ENCODE data around the gene DENND4A. TPM values are rescaled to one million over a fixed set of nuclear protein-coding genes. Genes with fewer than 3 reads are reported as not detected.

DENND4A gene
- total RNA-seq, 1 donor from 2014 or later = 50.8 TPM

DNA sequence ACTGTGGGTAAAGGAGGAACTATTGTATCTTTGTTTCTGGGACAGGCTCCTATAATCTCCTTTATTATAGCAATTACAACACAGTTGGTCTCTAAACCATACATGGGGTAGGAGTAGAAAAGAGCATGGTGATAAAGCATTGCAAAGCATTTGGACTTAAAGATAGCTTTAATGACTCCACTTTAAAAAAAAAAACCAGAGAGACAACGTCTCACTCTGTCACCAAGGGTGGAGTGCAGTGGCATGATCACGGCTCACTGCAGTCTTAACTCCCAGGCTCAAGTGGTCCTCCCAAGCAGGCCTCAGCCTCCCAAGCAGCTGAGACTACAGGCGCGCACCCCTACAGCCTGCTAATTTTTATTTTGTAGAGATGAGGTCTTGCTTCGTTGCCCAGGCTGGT, 68.2 kb downstream of the DENND4A start:
- H3K9me3 Mint-ChIP-seq = no peaks in the 10 kb centered on the region
- no peaks in the 10 kb centered on the region for H3K27me3 Mint-ChIP-seq (ENCODE audit: insufficient read depth)
- no peak overlapping the region for H3K4me3 Mint-ChIP-seq
- H3K4me1 Mint-ChIP-seq (ENCODE audit: low read depth) = no peaks in the 10 kb centered on the region
- H3K27ac Mint-ChIP-seq = no peak overlapping the region
- H3K36me3 Mint-ChIP-seq (ENCODE audit: low read depth) = peaks cover 26% of the 10 kb centered on the region
- intact Hi-C loops (cut with micrococcal nuclease) = no loop called here
- DNase-seq (ENCODE audit: low spot score) = no peak

DNA sequence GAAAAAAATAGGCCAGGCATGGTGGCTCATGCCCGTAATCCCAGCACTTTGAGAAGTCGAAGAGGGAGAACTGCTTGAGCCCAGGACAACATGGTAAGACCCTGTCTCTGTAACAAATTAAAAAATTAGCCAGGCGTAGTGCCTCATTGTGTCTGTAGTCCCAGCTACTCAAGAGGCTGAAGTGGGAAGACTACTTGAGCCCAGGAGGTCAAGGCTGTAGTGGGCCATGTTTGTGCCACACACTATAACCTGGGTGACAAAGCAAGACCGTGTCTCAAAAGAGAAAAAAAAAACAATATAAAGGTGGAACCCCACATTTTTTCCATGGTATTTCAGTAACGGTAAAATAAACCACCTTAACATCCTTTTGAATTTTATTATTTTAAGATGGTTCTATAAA, 69.9 kb downstream of the DENND4A start:
- no peaks in the 10 kb centered on the region for H3K4me1 Mint-ChIP-seq (ENCODE audit: low read depth)
- no peak overlapping the region for H3K4me3 Mint-ChIP-seq
- DNase-seq (ENCODE audit: low spot score) = no peak
- H3K36me3 Mint-ChIP-seq (ENCODE audit: low read depth) = peaks cover 35% of the 10 kb centered on the region
- no peaks in the 10 kb centered on the region for H3K27me3 Mint-ChIP-seq (ENCODE audit: insufficient read depth)
- no peaks in the 10 kb centered on the region for H3K9me3 Mint-ChIP-seq
- intact Hi-C loops (cut with micrococcal nuclease) = no loop called here
- no peak overlapping the region for H3K27ac Mint-ChIP-seq

DNA sequence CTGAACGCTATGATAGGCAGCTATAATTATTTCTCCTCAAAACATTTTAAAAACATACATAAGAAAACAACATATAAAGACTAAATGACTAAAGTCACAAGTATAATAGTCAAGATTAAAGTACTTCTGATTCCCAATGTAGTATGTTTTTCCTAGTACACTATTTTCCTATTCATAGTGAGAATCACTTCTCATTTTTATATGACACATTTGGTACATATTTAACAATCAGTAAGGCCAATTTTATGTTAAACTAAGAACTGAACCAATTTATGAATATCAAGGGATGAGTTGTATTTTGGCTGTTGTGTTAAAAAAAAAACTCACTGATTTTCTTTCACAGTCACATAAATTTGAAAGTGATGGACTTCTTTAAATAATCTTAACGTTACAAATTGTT, 79.7 kb downstream of the DENND4A start:
- intact Hi-C loops (cut with micrococcal nuclease) = loop anchor here (5.0 kb wide), 1 partner anchor 105 kb away; no protein-coding TSS in a partner anchor
- DNase-seq (ENCODE audit: low spot score) = no peak
- no peak overlapping the region for H3K4me3 Mint-ChIP-seq
- H3K9me3 Mint-ChIP-seq = no peaks in the 10 kb centered on the region
- no peak overlapping the region for H3K27ac Mint-ChIP-seq
- peaks cover 39% of the 10 kb centered on the region for H3K36me3 Mint-ChIP-seq (ENCODE audit: low read depth)
- no peaks in the 10 kb centered on the region for H3K4me1 Mint-ChIP-seq (ENCODE audit: low read depth)
- no peaks in the 10 kb centered on the region for H3K27me3 Mint-ChIP-seq (ENCODE audit: insufficient read depth)

DNA sequence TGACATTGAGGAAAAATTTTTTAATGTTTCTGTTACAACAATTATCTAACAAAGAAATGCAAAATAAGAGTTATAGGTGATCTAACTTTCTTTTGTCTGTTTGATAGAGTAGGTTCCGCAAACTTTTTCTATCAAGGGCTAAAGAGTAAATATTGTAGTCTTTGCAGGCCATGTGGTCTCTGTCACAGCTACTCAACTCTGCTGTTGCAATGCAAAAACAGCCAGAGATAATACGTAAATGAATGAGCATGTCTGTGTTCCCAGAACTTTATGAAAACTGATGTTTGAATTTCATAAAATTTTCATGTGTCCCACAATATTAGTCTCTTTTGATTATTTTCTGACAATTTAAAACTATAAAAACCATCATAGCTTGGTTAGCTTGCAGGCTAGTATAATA, 97.0 kb downstream of the DENND4A start:
- no peaks in the 10 kb centered on the region for H3K27me3 Mint-ChIP-seq (ENCODE audit: insufficient read depth)

DNA sequence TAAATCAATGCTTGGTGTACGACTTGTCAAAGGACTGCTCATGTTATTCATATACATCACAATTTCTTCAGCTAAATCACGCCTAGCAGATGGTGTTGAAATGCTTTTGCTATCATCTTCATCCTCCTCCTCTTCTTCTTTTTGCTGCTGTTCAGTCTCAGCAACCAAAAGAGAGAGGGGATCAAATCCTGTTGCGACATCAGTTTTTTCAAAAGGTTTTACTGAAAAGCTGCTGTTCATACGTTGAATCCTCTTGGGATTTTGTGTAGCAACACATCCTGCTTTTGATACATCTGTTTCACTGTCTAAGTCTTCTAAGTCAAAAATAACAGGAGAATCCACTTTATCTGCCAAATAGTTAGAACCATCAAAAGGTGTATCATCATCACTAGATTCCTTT, 101.3 kb downstream of the DENND4A start:
- intact Hi-C loops (cut with micrococcal nuclease) = no loop called here
- DNase-seq (ENCODE audit: low spot score) = no peak
- no peak overlapping the region for H3K4me3 Mint-ChIP-seq
- no peaks in the 10 kb centered on the region for H3K27me3 Mint-ChIP-seq (ENCODE audit: insufficient read depth)
- no peak overlapping the region for H3K27ac Mint-ChIP-seq
- peaks cover 8% of the 10 kb centered on the region for H3K4me1 Mint-ChIP-seq (ENCODE audit: low read depth)
- no peaks in the 10 kb centered on the region for H3K9me3 Mint-ChIP-seq
- peaks cover 52% of the 10 kb centered on the region for H3K36me3 Mint-ChIP-seq (ENCODE audit: low read depth)

More for the DNA sequence above, 97.0 kb downstream of the DENND4A start:
- no peak overlapping the region for H3K27ac Mint-ChIP-seq
- intact Hi-C loops (cut with micrococcal nuclease) = no loop called here
- no peaks in the 10 kb centered on the region for H3K9me3 Mint-ChIP-seq
- H3K36me3 Mint-ChIP-seq (ENCODE audit: low read depth) = peaks cover 34% of the 10 kb centered on the region
- no peak overlapping the region for H3K4me3 Mint-ChIP-seq
- no peaks in the 10 kb centered on the region for H3K4me1 Mint-ChIP-seq (ENCODE audit: low read depth)
- no peak for DNase-seq (ENCODE audit: low spot score)

DNA sequence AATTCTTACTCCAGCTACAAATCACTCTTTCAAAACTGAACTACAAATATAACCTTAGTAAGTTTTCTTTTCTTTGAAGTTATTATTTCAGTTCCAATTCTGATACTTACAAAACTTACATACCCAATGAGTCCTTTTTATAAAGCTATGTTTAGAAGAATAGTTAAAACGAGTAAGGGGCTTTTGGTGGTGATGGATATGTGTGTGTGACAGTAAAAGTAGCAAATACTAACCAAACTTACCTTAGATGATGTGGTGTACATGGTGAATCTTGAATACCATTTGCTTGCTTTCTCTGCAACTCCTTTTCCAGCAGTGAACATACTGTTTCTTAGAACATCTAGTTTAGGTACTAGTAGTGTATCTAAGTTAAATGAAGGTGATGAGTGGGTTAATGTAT, 101.9 kb downstream of the DENND4A start:
- H3K27me3 Mint-ChIP-seq (ENCODE audit: insufficient read depth) = no peaks in the 10 kb centered on the region
- H3K36me3 Mint-ChIP-seq (ENCODE audit: low read depth) = peaks cover 55% of the 10 kb centered on the region
- no peak overlapping the region for H3K27ac Mint-ChIP-seq
- intact Hi-C loops (cut with micrococcal nuclease) = no loop called here
- H3K4me1 Mint-ChIP-seq (ENCODE audit: low read depth) = peaks cover 8% of the 10 kb centered on the region
- no peaks in the 10 kb centered on the region for H3K9me3 Mint-ChIP-seq
- H3K4me3 Mint-ChIP-seq = no peak overlapping the region
- DNase-seq (ENCODE audit: low spot score) = no peak

DNA sequence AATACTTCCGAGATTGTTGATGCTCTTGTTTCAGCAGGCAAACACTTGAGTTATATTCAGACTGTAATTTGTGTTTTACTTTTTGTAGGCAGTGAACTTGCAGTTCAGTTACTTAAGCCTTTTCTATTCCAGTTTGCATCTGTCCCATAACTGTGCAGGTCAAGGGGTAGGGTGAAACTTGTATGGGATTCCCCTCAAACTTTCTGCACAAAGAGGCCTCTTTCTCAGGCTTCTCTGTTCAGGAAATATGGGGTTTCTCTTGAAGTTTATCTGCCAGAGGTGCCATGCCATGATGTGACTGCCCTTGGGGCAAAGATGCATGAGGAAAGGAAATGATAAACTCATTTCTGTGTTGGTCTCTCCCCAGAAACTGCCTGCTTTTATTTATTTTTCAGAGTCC, 103.6 kb downstream of the DENND4A start:
- intact Hi-C loops (cut with micrococcal nuclease) = no loop called here
- Mint-ChIP-seq H3K36me3 (ENCODE audit: low read depth) (peaks cover 58% of the 10 kb centered on the region), H3K27me3 (ENCODE audit: insufficient read depth) (no peaks in the 10 kb centered on the region), H3K4me1 (ENCODE audit: low read depth) (peaks cover 12% of the 10 kb centered on the region), H3K9me3 (no peaks in the 10 kb centered on the region), H3K4me3 (no peak overlapping the region), H3K27ac (no peak overlapping the region)
- no peak for DNase-seq (ENCODE audit: low spot score)

DNA sequence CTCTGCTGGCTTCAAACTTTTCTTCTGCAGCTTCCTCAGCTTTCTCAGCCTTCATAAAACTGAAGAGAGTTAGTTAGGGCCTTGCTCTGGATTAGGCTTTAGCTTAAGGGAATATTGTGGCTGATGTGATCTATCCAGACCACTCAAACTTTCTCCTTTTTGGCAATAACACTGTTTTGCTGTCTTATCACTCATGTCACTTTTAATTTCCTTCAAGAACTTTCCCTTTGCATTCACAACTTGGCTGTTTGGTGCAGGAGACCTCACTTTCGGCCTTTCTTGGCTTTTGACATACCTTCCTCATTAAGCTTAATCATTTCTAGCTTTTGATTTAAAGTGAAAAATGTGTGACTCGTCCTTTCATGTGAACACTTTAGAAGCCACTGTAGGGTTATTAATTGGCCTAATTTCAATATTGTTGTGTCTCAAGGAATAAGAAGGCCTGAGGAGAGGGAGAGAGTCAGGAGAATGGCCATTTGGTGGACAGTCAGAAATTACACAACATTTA, 109.6 kb downstream of the DENND4A start:
- intact Hi-C loops (cut with micrococcal nuclease) = no loop called here
- H3K27me3 Mint-ChIP-seq (ENCODE audit: insufficient read depth) = no peaks in the 10 kb centered on the region
- peaks cover 4% of the 10 kb centered on the region for H3K4me1 Mint-ChIP-seq (ENCODE audit: low read depth)
- H3K9me3 Mint-ChIP-seq = no peaks in the 10 kb centered on the region
- DNase-seq (ENCODE audit: low spot score) = no peak
- H3K36me3 Mint-ChIP-seq (ENCODE audit: low read depth) = peaks cover 28% of the 10 kb centered on the region
- no peak overlapping the region for H3K4me3 Mint-ChIP-seq
- H3K27ac Mint-ChIP-seq = no peak overlapping the region

DNA sequence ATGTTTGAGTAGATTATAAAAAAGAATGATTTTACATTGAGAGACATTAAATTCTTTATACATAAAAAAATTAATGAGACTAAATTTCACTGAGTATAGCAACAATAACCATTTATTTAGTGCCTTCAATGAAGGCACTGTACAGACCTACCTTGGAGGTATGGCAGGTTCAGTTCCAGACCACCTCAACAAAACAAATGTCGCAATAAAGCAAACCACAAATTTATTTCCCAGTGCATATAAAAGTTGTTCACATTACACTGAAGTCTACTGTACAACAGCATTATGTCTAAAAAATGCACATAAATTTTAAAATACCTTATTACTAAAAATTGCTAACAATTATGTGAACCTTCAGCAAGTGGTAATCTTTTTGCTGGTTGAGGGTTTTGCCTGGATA, 111.5 kb downstream of the DENND4A start:
- Mint-ChIP-seq H3K27ac (no peak overlapping the region), H3K27me3 (ENCODE audit: insufficient read depth) (no peaks in the 10 kb centered on the region), H3K4me3 (no peak overlapping the region), H3K4me1 (ENCODE audit: low read depth) (peaks cover 4% of the 10 kb centered on the region), H3K36me3 (ENCODE audit: low read depth) (peaks cover 19% of the 10 kb centered on the region), H3K9me3 (no peaks in the 10 kb centered on the region)
- intact Hi-C loops (cut with micrococcal nuclease) = no loop called here
- DNase-seq (ENCODE audit: low spot score) = no peak

DNA sequence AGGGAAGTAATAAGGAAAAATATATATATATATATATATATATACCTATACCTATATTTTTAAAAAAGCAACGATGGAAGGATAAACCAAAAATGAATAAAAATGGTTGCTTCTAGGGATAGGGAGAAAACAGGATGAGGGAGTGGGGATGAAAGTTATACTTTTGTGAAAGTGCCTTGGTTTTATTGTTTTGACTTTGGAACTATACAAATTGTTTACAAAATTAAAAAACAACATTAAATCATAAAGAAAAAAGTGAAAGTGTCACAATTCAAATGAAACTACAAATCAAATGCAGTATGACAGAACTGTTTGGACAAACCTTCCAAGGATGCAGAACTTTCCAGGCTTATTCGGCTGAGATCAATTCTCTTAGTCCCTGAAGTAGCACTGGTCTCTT, 116.0 kb downstream of the DENND4A start:
- no peaks in the 10 kb centered on the region for H3K9me3 Mint-ChIP-seq
- H3K4me1 Mint-ChIP-seq (ENCODE audit: low read depth) = no peaks in the 10 kb centered on the region
- H3K27me3 Mint-ChIP-seq (ENCODE audit: insufficient read depth) = no peaks in the 10 kb centered on the region
- no peak overlapping the region for H3K4me3 Mint-ChIP-seq
- intact Hi-C loops (cut with micrococcal nuclease) = no loop called here
- peaks cover 21% of the 10 kb centered on the region for H3K36me3 Mint-ChIP-seq (ENCODE audit: low read depth)
- no peak for DNase-seq (ENCODE audit: low spot score)
- H3K27ac Mint-ChIP-seq = no peak overlapping the region

DNA sequence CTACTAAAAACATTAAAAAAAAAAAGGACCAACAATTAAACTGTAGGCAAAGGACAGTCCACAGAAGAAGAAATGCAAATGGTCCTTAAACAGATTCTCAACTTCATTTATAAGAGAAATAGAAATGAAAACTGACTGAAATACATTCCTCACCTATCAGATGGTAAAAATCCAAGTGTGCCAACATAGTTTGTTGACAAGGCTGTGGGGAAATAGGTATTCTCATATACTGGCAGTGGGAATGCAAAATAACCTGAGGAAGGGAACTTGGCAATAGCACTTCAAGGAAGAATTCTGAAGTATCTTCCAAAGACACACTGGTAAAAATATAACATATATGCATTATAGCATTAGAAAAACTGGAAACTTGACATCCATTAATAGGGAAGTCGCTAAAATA, 116.5 kb downstream of the DENND4A start:
- Mint-ChIP-seq H3K27ac (no peak overlapping the region), H3K36me3 (ENCODE audit: low read depth) (peaks cover 20% of the 10 kb centered on the region), H3K9me3 (no peaks in the 10 kb centered on the region), H3K27me3 (ENCODE audit: insufficient read depth) (no peaks in the 10 kb centered on the region), H3K4me1 (ENCODE audit: low read depth) (no peaks in the 10 kb centered on the region), H3K4me3 (no peak overlapping the region)
- DNase-seq (ENCODE audit: low spot score) = no peak
- intact Hi-C loops (cut with micrococcal nuclease) = no loop called here

DNA sequence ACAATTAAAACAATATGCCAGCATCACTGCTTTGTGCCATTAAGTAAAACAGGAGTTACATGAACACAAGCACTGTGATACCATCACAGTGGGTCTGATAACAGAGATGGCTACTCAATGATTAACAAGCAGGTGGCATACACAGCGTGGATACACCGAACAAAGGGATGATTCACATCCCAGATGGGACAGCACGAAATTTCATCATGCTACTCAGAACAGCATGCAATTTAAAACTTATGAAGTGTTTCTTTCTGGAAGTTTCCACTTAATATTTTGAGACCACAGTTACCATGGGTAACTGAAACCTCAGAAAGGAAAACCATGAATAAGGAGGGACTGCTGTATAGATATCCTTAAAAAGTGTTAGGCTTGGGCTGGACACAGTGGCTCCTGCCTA, 125.8 kb downstream of the DENND4A start:
- H3K4me1 Mint-ChIP-seq (ENCODE audit: low read depth) = no peaks in the 10 kb centered on the region
- intact Hi-C loops (cut with micrococcal nuclease) = no loop called here
- no peak overlapping the region for H3K4me3 Mint-ChIP-seq
- DNase-seq (ENCODE audit: low spot score) = no peak
- no peaks in the 10 kb centered on the region for H3K27me3 Mint-ChIP-seq (ENCODE audit: insufficient read depth)
- H3K27ac Mint-ChIP-seq = no peak overlapping the region
- H3K36me3 Mint-ChIP-seq (ENCODE audit: low read depth) = peaks cover 33% of the 10 kb centered on the region
- H3K9me3 Mint-ChIP-seq = no peaks in the 10 kb centered on the region

DNA sequence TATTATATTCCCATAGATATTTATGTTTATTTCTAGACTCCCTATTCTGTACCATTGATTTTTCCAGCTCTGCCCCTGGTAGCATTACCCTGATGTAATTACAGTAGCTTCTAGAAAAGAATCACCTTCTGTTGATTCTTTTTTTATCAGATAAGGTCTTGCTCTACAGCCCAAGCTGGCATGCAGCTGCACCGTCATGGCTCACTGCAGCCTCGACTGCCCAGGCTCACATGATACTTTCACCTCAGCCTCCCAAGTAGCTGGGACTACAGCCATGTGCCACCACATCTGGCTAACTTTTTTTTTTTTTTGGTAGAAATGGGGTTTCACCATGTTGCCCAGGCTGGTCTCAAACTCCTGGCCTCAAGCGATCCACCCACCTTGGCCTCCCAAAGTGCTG, 128.6 kb downstream of the DENND4A start:
- Mint-ChIP-seq H3K27me3 (ENCODE audit: insufficient read depth) (no peaks in the 10 kb centered on the region), H3K36me3 (ENCODE audit: low read depth) (peaks cover 31% of the 10 kb centered on the region), H3K27ac (no peak overlapping the region), H3K9me3 (no peaks in the 10 kb centered on the region), H3K4me3 (no peak overlapping the region), H3K4me1 (ENCODE audit: low read depth) (no peaks in the 10 kb centered on the region)
- intact Hi-C loops (cut with micrococcal nuclease) = no loop called here
- no peak for DNase-seq (ENCODE audit: low spot score)

DNA sequence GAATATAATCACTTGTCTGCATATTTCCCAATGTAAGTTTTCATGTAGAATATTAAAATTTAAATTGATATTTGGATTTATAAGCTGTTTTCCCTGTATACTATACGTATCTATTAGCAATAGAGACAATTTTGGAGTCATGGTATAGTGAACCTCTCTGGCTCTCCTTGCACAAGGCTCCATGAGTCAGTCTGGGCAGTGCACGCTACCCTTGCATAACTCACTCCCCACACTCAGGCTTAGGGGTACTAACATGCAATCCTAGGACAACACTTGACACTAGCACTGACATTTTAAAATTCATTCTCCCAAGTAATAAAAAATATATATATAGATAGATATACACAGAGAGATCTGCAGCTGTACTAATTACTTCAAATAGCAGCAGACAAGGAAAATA, 131.2 kb downstream of the DENND4A start:
- Mint-ChIP-seq H3K36me3 (ENCODE audit: low read depth) (peaks cover 30% of the 10 kb centered on the region), H3K4me1 (ENCODE audit: low read depth) (no peaks in the 10 kb centered on the region), H3K27ac (no peak overlapping the region), H3K27me3 (ENCODE audit: insufficient read depth) (no peaks in the 10 kb centered on the region), H3K9me3 (no peaks in the 10 kb centered on the region), H3K4me3 (no peak overlapping the region)
- intact Hi-C loops (cut with micrococcal nuclease) = no loop called here
- DNase-seq (ENCODE audit: low spot score) = no peak

Data from activated T-helper 1 cell treated with anti-CD3 and anti-CD28 coated beads, Interleukin-12 subunit alpha, Interleukin-12 subunit beta, Interleukin-2, Interleukin-4 antibody, amounts not matched to agents 30 ng/mL and 10 ng/mL and 1 ng/mL, durations not matched to agents 14 hours and 24 hours and 36 hours (primary cell).